ENCODE measurements around the gene DSPP. TPM values are rescaled to one million over a fixed set of nuclear protein-coding genes. Genes with fewer than 3 reads are reported as not detected.

Gene DSPP
- total and polyA plus RNA-seq, 11 donors = not detected

- Histone ChIP-seq H3K27me3 (no peaks in the 10 kb centered on the region), H3K36me3 (no peaks in the 10 kb centered on the region), H3K27ac (no peak overlapping the region), H3K4me3 (no peak overlapping the region), H3K9me3 (peaks cover 0 to 7% (median 0%) of the 10 kb centered on the region in 12 donors), H3K4me1 (no peaks in the 10 kb centered on the region)
- 89 to 99% (median 94%) methylated on average over 1 of the region's 1 CpG for WGBS, 4 donors
- ATAC-seq (no peak), DNase-seq (no peak)
- intact Hi-C loops (cut with DNase I) = no loop called here
- TF ChIP-seq POLR2A (IDR thresholded peaks at IDR 0.05) = no peak
- TF ChIP-seq, protein P1, sequence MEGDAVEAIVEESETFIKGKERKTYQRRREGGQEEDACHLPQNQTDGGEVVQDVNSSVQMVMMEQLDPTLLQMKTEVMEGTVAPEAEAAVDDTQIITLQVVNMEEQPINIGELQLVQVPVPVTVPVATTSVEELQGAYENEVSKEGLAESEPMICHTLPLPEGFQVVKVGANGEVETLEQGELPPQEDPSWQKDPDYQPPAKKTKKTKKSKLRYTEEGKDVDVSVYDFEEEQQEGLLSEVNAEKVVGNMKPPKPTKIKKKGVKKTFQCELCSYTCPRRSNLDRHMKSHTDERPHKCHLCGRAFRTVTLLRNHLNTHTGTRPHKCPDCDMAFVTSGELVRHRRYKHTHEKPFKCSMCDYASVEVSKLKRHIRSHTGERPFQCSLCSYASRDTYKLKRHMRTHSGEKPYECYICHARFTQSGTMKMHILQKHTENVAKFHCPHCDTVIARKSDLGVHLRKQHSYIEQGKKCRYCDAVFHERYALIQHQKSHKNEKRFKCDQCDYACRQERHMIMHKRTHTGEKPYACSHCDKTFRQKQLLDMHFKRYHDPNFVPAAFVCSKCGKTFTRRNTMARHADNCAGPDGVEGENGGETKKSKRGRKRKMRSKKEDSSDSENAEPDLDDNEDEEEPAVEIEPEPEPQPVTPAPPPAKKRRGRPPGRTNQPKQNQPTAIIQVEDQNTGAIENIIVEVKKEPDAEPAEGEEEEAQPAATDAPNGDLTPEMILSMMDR (IDR thresholded peaks at IDR 0.05) = no peak
These were observed 32.9 kb upstream of the DSPP start for GRCh38 chr4:87575408-87575807.

DNA sequence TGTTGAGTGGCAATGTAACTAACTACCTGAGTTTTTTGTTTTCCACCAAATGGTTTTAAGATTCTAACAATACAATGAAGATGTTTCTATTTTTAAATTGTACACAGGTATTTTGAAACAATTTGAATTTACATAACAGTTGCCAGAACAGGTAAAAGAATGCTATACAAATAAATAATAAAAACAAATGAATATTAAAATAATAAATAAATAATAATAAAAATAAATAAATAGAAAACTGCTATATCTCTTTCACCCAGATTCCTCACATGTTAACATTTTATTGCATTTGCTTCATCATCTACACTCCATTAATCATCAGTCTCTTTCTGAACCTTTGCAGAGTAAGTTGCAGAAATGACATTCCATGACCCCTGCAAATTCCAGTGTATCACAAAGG is 32.3 kb upstream of the DSPP start:
- ATAC-seq = no peak
- no peak for TF ChIP-seq POLR2A (IDR thresholded peaks at IDR 0.05)
- TF ChIP-seq, protein P1 (IDR thresholded peaks at IDR 0.05) = no peak
- DNase-seq = no peak
- no peaks in the 10 kb centered on the region for H3K36me3 ChIP-seq
- H3K27ac ChIP-seq = no peak overlapping the region
- H3K27me3 ChIP-seq = no peaks in the 10 kb centered on the region
- no peak overlapping the region for H3K4me3 ChIP-seq
- peaks cover 0 to 7% (median 0%) of the 10 kb centered on the region in 12 donors for H3K9me3 ChIP-seq
- intact Hi-C loops (cut with DNase I) = no loop called here
- no peaks in the 10 kb centered on the region for H3K4me1 ChIP-seq

GRCh38 chr4:87579478-87579877 is 28.9 kb upstream of the DSPP start:
- Histone ChIP-seq H3K27me3 (no peaks in the 10 kb centered on the region), H3K36me3 (no peaks in the 10 kb centered on the region), H3K4me1 (no peaks in the 10 kb centered on the region), H3K27ac (no peak overlapping the region), H3K9me3 (peaks cover 0 to 2% (median 0%) of the 10 kb centered on the region in 12 donors), H3K4me3 (no peak overlapping the region)
- ATAC-seq (no peak), DNase-seq (no peak)
- intact Hi-C loops (cut with DNase I) = no loop called here
- 45 to 71% (median 54%) methylated on average over 2 of the region's 2 CpGs for WGBS, 4 donors
- TF ChIP-seq, protein P1 (IDR thresholded peaks at IDR 0.05) = no peak
- TF ChIP-seq POLR2A (IDR thresholded peaks at IDR 0.05) = no peak

DNA sequence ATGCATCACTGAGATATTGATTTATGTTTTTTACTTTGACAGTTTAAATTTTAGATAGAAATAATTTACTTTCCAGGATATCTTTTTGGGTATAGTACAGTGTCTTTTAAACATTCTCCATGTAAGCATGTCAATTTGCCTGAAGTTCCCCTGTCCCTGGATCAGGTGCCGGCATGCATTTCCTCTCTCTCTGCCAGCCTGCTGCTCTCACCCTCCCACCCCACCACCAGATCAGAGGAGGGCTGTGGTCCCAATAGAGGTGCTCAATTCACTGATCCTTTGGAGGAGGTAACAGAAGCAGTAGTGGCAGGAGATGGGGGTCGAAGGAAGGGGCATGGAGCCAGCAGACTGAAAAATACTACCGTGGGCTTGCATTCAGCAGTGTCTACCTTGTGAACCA is 28.3 kb upstream of the DSPP start:
- ATAC-seq (no peak), DNase-seq (no peak)
- Histone ChIP-seq H3K9me3 (no peaks in the 10 kb centered on the region), H3K27ac (no peak overlapping the region), H3K27me3 (no peaks in the 10 kb centered on the region), H3K36me3 (no peaks in the 10 kb centered on the region), H3K4me3 (no peak overlapping the region), H3K4me1 (no peaks in the 10 kb centered on the region)
- 45 to 59% (median 57%) methylated on average over 3 of the region's 3 CpGs for WGBS, 4 donors
- intact Hi-C loops (cut with DNase I) = no loop called here
- TF ChIP-seq, protein P1 (IDR thresholded peaks at IDR 0.05) = no peak
- TF ChIP-seq POLR2A (IDR thresholded peaks at IDR 0.05) = no peak
